Peyer's patch (tissue), 4 donors: ENCODE measurements around the gene SEMA3F.

Experiments
- CTCF ChIP-seq, 6 experiments: fragments of 450-650 bp in 4 of 6; fragments of 200-600 bp in 2 of 6; sonication (generic) in 1 of 6; IDR thresholded peaks; one replicate each; pipeline ENCODE4 v1.5.1; 2017 to 2019; ENCODE audit warnings: antibody characterized with exemption in 6 of 6, mild to moderate bottlenecking in 3 of 6, moderate library complexity in 1 of 6
- POLR2A ChIP-seq, 2 donors: fragments of 450-650 bp; IDR thresholded peaks; one replicate each; pipeline ENCODE4 v1.5.1; 2017; ENCODE audit warnings: antibody characterized with exemption in 2 of 2, mild to moderate bottlenecking in 2 of 2, moderate library complexity in 2 of 2

GRCh38 chr3:50153782-50154475 is 1.2 kb upstream of the SEMA3F start:
- TF ChIP-seq CTCF (IDR thresholded peaks at IDR 0.05): no peak
- no peak for TF ChIP-seq POLR2A (IDR thresholded peaks at IDR 0.05)
